CD4-positive, alpha-beta T cell treated with Interleukin-15 for 4 hours (primary cell): ENCODE measurements around the gene IFT22.
"Not testable (repeated sequence)": the region's sequence is repeated elsewhere in the genome, so short reads cannot be mapped to it uniquely, and the experiment has no call there.

ENCODE experiments used
- DNase-seq: peaks from one replicate; pipeline ENCODE4 v3.0.0-alpha.2; 2020; ENCODE audit warnings: low spot score

IFT22 gene

GRCh38 chr7:101308245-101309085 lies 13.1 kb downstream of the IFT22 start:
- peak; percentile 2 for DNase-seq

GRCh38 chr7:101306307-101306706 lies 15.3 kb downstream of the IFT22 start:
- DNase-seq = no peak

- DNase-seq = no peak
Measured at GRCh38 chr7:101303102-101303701, 18.4 kb downstream of the IFT22 start.

- no peak for DNase-seq
Measured at GRCh38 chr7:101302641-101303101, 18.9 kb downstream of the IFT22 start.

- no peak for DNase-seq
Measured at GRCh38 chr7:101300465-101301376, 20.9 kb downstream of the IFT22 start.

GRCh38 chr7:101299511-101300464 lies 21.8 kb downstream of the IFT22 start:
- no peak for DNase-seq

- DNase-seq = no peak
Measured at GRCh38 chr7:101294832-101295121, 26.8 kb downstream of the IFT22 start.

- no peak for DNase-seq
Measured at GRCh38 chr7:101294039-101294831, 27.4 kb downstream of the IFT22 start.

- not testable (repeated sequence) for DNase-seq
Measured at GRCh38 chr7:101293069-101294021, 28.3 kb downstream of the IFT22 start.

GRCh38 chr7:101292566-101292965 lies 29.0 kb downstream of the IFT22 start:
- not testable (repeated sequence) for DNase-seq

- DNase-seq = peak; percentile 64
Measured at GRCh38 chr7:101290186-101291037, 31.2 kb downstream of the IFT22 start.

GRCh38 chr7:101289687-101290086 lies 31.9 kb downstream of the IFT22 start:
- not testable (repeated sequence) for DNase-seq

GRCh38 chr7:101288439-101288838 lies 33.2 kb downstream of the IFT22 start:
- DNase-seq = no peak

- no peak for DNase-seq
Measured at GRCh38 chr7:101287032-101287431, 34.6 kb downstream of the IFT22 start.

GRCh38 chr7:101285880-101286279 lies 35.7 kb downstream of the IFT22 start:
- DNase-seq = not testable (repeated sequence)

GRCh38 chr7:101285171-101285570 lies 36.4 kb downstream of the IFT22 start:
- DNase-seq = no peak

GRCh38 chr7:101280912-101281311 lies 40.7 kb downstream of the IFT22 start:
- DNase-seq = not testable (repeated sequence)
